Uterus (tissue), 4 donors: Measurements from ENCODE around the gene HIP1. TPM values are rescaled to one million over a fixed set of nuclear protein-coding genes. Genes with fewer than 3 reads are reported as not detected.
"Not testable (repeated sequence)": the region's sequence is repeated elsewhere in the genome, so short reads cannot be mapped to it uniquely, and the experiment has no call there.

Experiments
- DNase-seq, 2 donors: peaks; one replicate each; pipeline ENCODE4 v3.0.0-alpha.2; 2019 to 2020
- H3K27ac ChIP-seq, 2 donors: fragments of 200-600 bp; sonication (generic); 1 replicate in 1 of 2; 2 replicates in 1 of 2; pipeline ENCODE4 v1.5.1; 2016 to 2018
- H3K27me3 ChIP-seq, 2 donors: fragments of 200-600 bp; sonication (generic); one replicate each; pipeline ENCODE4 v1.5.1; 2018 to 2019; ENCODE audit warnings: control low read depth in 1 of 2
- H3K36me3 ChIP-seq, 2 donors: fragments of 200-600 bp; sonication (generic); one replicate each; pipeline ENCODE4 v1.5.1; 2019; ENCODE audit warnings: control low read depth in 1 of 2
- H3K4me1 ChIP-seq, 2 donors: fragments of 200-600 bp; sonication (generic); one replicate each; pipeline ENCODE4 v1.5.1; 2018 to 2019; ENCODE audit warnings: control low read depth in 1 of 2
- H3K4me3 ChIP-seq, 2 donors: fragments of 200-600 bp; sonication (generic); 1 replicate in 1 of 2; 2 replicates in 1 of 2; pipeline ENCODE4 v1.5.1; 2018 to 2019; ENCODE audit warnings: mild to moderate bottlenecking in 1 of 2
- H3K9me3 ChIP-seq, 2 donors: fragments of 200-600 bp; sonication (generic); one replicate each; pipeline ENCODE4 v1.5.1; 2019; ENCODE audit warnings: control low read depth in 1 of 2
- POLR2A ChIP-seq, 2 donors: fragments of 450-650 bp; IDR thresholded peaks; one replicate each; pipeline ENCODE4 v1.6.1; 2016; ENCODE audit warnings: antibody characterized with exemption in 2 of 2, mild to moderate bottlenecking in 1 of 2, moderate library complexity in 1 of 2
- intact Hi-C: fragments of 100-400 bp; cut with DNase I; formaldehyde crosslinking; loops from one replicate; pipeline ENCODE4 v1.15.1; 2023; ENCODE audit warnings: low total_unique reads
- total RNA-seq, 4 donors: library from RNA; depleted of rRNA in 3 of 4; stranded (reverse); fragments of >200 nt in 3 of 4; gene quantifications; one replicate each; pipeline versions ENCODE4 v1.1.0 to v1.2.4, GENCODE V29; 2014 to 2023
- TF ChIP-seq, protein P1 (sequence below), 4 experiments: fragments of 200-600 bp in 2 of 4; fragments of 450-650 bp in 2 of 4; sonication (generic) in 2 of 4; IDR thresholded peaks; one replicate each; pipeline ENCODE4 v1.5.1; 2016 to 2019; ENCODE audit warnings: antibody characterized with exemption in 4 of 4, mild to moderate bottlenecking in 2 of 4, moderate library complexity in 1 of 4
- donor health status: DM: yes; HTN: yes; CAD: no.

Gene HIP1
- total RNA-seq, 4 donors from 2014 or later: 13.1 to 48.8 (median 20.3) TPM

GRCh38 chr7:75596727-75597614 is 141.8 kb downstream of the HIP1 start:
- no peaks in the 10 kb centered on the region for H3K27me3 ChIP-seq
- H3K27ac ChIP-seq: no peak overlapping the region
- intact Hi-C loops: no loop called here
- H3K4me3 ChIP-seq: no peak overlapping the region
- no peaks in the 10 kb centered on the region for H3K36me3 ChIP-seq
- TF ChIP-seq, protein P1, sequence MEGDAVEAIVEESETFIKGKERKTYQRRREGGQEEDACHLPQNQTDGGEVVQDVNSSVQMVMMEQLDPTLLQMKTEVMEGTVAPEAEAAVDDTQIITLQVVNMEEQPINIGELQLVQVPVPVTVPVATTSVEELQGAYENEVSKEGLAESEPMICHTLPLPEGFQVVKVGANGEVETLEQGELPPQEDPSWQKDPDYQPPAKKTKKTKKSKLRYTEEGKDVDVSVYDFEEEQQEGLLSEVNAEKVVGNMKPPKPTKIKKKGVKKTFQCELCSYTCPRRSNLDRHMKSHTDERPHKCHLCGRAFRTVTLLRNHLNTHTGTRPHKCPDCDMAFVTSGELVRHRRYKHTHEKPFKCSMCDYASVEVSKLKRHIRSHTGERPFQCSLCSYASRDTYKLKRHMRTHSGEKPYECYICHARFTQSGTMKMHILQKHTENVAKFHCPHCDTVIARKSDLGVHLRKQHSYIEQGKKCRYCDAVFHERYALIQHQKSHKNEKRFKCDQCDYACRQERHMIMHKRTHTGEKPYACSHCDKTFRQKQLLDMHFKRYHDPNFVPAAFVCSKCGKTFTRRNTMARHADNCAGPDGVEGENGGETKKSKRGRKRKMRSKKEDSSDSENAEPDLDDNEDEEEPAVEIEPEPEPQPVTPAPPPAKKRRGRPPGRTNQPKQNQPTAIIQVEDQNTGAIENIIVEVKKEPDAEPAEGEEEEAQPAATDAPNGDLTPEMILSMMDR (IDR thresholded peaks at IDR 0.05): no peak
- no peak for TF ChIP-seq POLR2A (IDR thresholded peaks at IDR 0.05)
- H3K4me1 ChIP-seq: peaks cover 0 to 5% of the 10 kb centered on the region in 2 donors
- DNase-seq: no peak
- no peaks in the 10 kb centered on the region for H3K9me3 ChIP-seq

GRCh38 chr7:75595766-75596165 is 143.0 kb downstream of the HIP1 start:
- Histone ChIP-seq H3K9me3 (peaks cover 0 to 6% of the 10 kb centered on the region in 2 donors), H3K4me3 (no peak overlapping the region), H3K4me1 (peaks cover 0 to 5% of the 10 kb centered on the region in 2 donors), H3K27me3 (no peaks in the 10 kb centered on the region), H3K27ac (no peak overlapping the region), H3K36me3 (no peaks in the 10 kb centered on the region)
- intact Hi-C loops: no loop called here
- DNase-seq: no peak
- no peak for TF ChIP-seq POLR2A (IDR thresholded peaks at IDR 0.05)
- TF ChIP-seq, protein P1 (IDR thresholded peaks at IDR 0.05): no peak

- H3K4me3 ChIP-seq, H3K27ac ChIP-seq, H3K9me3 ChIP-seq, H3K27me3 ChIP-seq, H3K4me1 ChIP-seq, DNase-seq, intact Hi-C loops, H3K36me3 ChIP-seq: not testable (repeated sequence)
Measured at GRCh38 chr7:75593500-75594184, 145.1 kb downstream of the HIP1 start.

GRCh38 chr7:75591467-75592255 is 147.1 kb downstream of the HIP1 start:
- DNase-seq: no peak
- Histone ChIP-seq H3K4me1 (no peaks in the 10 kb centered on the region), H3K27me3 (no peaks in the 10 kb centered on the region), H3K9me3 (peaks cover 0 to 8% of the 10 kb centered on the region in 2 donors), H3K27ac (no peak overlapping the region), H3K4me3 (no peak overlapping the region), H3K36me3 (no peaks in the 10 kb centered on the region)
- TF ChIP-seq POLR2A (IDR thresholded peaks at IDR 0.05): no peak
- TF ChIP-seq, protein P1 (IDR thresholded peaks at IDR 0.05): no peak
- intact Hi-C loops: no loop called here

DNA sequence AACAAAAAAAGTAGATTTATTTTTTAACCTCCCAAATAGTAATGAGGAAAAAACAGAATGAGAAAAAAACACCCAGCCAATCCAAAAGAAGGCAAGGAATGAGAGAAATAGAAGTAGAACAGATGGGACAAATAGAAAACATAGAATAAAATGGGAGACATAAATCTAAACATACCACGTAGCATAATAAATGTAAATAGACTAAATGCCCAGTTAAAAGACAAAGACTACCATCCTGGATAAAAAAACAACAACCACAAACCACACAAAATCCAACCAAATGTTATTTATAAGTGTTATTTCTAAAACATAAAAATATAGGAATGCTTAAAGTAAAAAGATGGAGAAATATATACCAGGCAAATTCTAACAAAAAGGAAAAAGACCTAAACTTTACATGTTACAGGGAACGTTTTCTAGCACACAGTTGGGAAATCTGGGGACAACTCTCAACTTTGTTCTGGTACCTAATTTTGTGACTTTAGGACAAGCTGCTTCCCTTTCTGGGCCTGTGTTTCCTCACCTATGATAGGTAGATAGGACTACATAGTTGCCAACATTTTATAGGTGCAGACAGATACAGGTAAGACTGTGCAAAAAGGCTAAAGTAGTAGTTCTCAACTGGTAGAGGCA is 148.3 kb downstream of the HIP1 start:
- DNase-seq: no peak
- no peak overlapping the region for H3K27ac ChIP-seq
- peaks cover 0 to 8% of the 10 kb centered on the region in 2 donors for H3K9me3 ChIP-seq
- no peaks in the 10 kb centered on the region for H3K27me3 ChIP-seq
- H3K36me3 ChIP-seq: no peaks in the 10 kb centered on the region
- H3K4me3 ChIP-seq: no peak overlapping the region
- intact Hi-C loops: no loop called here
- TF ChIP-seq, protein P1 (IDR thresholded peaks at IDR 0.05): no peak
- no peaks in the 10 kb centered on the region for H3K4me1 ChIP-seq
